Epithelial cell of prostate (primary cell): ENCODE results near the gene RPL36AL.
A peak's percentile ranks its signal among the peaks of the same experiment; 100 is the strongest.

Experiments
- DNase-seq: peaks from one replicate; pipeline ENCODE4 v3.0.0-alpha.2; 2011; ENCODE audit warnings: low read depth, low spot score
- H3K27ac ChIP-seq: fragments of 450-650 bp; 2 replicates; pipeline ENCODE4 v1.5.1; 2017; ENCODE audit warnings: mild to moderate bottlenecking

RPL36AL gene

GRCh38 chr14:49583629-49584028 is 36.8 kb downstream of the RPL36AL start:
- H3K27ac ChIP-seq: peak overlapping the region; percentile 81
- DNase-seq: no peak

GRCh38 chr14:49582113-49582977 is 38.1 kb downstream of the RPL36AL start:
- H3K27ac ChIP-seq: no peak overlapping the region

GRCh38 chr14:49581209-49582112 is 39.0 kb downstream of the RPL36AL start:
- no peak overlapping the region for H3K27ac ChIP-seq
- no peak for DNase-seq

More at GRCh38 chr14:49582113-49582977, 38.1 kb downstream of the RPL36AL start:
- no peak for DNase-seq

GRCh38 chr14:49579841-49580240 is 40.6 kb downstream of the RPL36AL start:
- H3K27ac ChIP-seq: no peak overlapping the region
- no peak for DNase-seq

GRCh38 chr14:49578141-49578540 is 42.3 kb downstream of the RPL36AL start:
- DNase-seq: no peak
- no peak overlapping the region for H3K27ac ChIP-seq

GRCh38 chr14:49574038-49574437 is 46.4 kb downstream of the RPL36AL start:
- DNase-seq: no peak
- no peak overlapping the region for H3K27ac ChIP-seq

- no peak overlapping the region for H3K27ac ChIP-seq
- DNase-seq: no peak
These were observed 51.1 kb downstream of the RPL36AL start for GRCh38 chr14:49569281-49569680.
